SKM-1 treated with dmso at 0.1 percent for 144 hours (cell line): ENCODE data around the gene TECPR2.

ENCODE experiments used
- DNase-seq: peaks from one replicate; lab custom pipeline; 2025; ENCODE audit not compliant: unreplicated experiment; lab: John Stamatoyannopoulos, UW

Gene TECPR2

GRCh38 chr14:102424520-102424919 lies 61.8 kb downstream of the TECPR2 start:
- no peak for DNase-seq

- no peak for DNase-seq
Observed at GRCh38 chr14:102424923-102425322, 62.2 kb downstream of the TECPR2 start.

- DNase-seq = no peak
Observed at GRCh38 chr14:102426796-102427195, 64.1 kb downstream of the TECPR2 start.

- DNase-seq = no peak
Observed at GRCh38 chr14:102427642-102428041, 64.9 kb downstream of the TECPR2 start.

- DNase-seq = no peak
Observed at GRCh38 chr14:102430212-102430908, 67.6 kb downstream of the TECPR2 start.

- no peak for DNase-seq
Observed at GRCh38 chr14:102431751-102432150, 69.0 kb downstream of the TECPR2 start.

- no peak for DNase-seq
Observed at GRCh38 chr14:102434647-102435175, 72.0 kb downstream of the TECPR2 start.

GRCh38 chr14:102437997-102438915 lies 75.5 kb downstream of the TECPR2 start:
- peak; percentile 4 for DNase-seq

- DNase-seq = no peak
Observed at GRCh38 chr14:102439556-102439955, 76.8 kb downstream of the TECPR2 start.

- no peak for DNase-seq
Observed at GRCh38 chr14:102440392-102440791, 77.7 kb downstream of the TECPR2 start.

GRCh38 chr14:102442241-102443211 lies 79.8 kb downstream of the TECPR2 start:
- DNase-seq = no peak

- no peak for DNase-seq
Observed at GRCh38 chr14:102445066-102445465, 82.3 kb downstream of the TECPR2 start.

- DNase-seq = no peak
Observed at GRCh38 chr14:102445641-102446040, 82.9 kb downstream of the TECPR2 start.

- DNase-seq = no peak
Observed at GRCh38 chr14:102450206-102451063, 87.7 kb downstream of the TECPR2 start.

GRCh38 chr14:102451064-102451352 lies 88.3 kb downstream of the TECPR2 start:
- no peak for DNase-seq

- no peak for DNase-seq
Observed at GRCh38 chr14:102452302-102452701, 89.6 kb downstream of the TECPR2 start.

GRCh38 chr14:102454711-102455110 lies 92.0 kb downstream of the TECPR2 start:
- no peak for DNase-seq

GRCh38 chr14:102457509-102457908 lies 94.8 kb downstream of the TECPR2 start:
- no peak for DNase-seq

GRCh38 chr14:102461490-102462338 lies 99.0 kb downstream of the TECPR2 start:
- DNase-seq = no peak
